Neural cell (in vitro differentiated cells): Measurements from ENCODE around the gene RING1. TPM values are rescaled to one million over a fixed set of nuclear protein-coding genes. Genes with fewer than 3 reads are reported as not detected.

Experiments
- H2AFZ ChIP-seq: fragments of 200-600, 300-800 bp; sonication (generic), shearing (Covaris generic); 2 replicates; pipeline ENCODE4 v1.6.0; 2014; ENCODE audit warnings: low read depth, mild to moderate bottlenecking, antibody characterized with exemption, low read length, moderate library complexity
- H3F3A ChIP-seq: fragments of 200-600 bp; shearing (Covaris generic); 2 replicates; pipeline ENCODE4 v1.6.1; 2016; ENCODE audit warnings: mild to moderate bottlenecking, moderate library complexity, mixed read lengths, antibody characterized with exemption, low read length; ENCODE audit not compliant: insufficient read depth, poor library complexity, severe bottlenecking
- H3K27ac ChIP-seq: fragments of 200-600, 300-800 bp; sonication (generic), shearing (Covaris generic); 2 replicates; pipeline ENCODE4 v1.5.1; 2014; ENCODE audit warnings: mild to moderate bottlenecking, low read length, moderate library complexity
- H3K27me3 ChIP-seq: fragments of 300-800, 200-600 bp; sonication (generic), shearing (Covaris generic); 2 replicates; pipeline ENCODE4 v1.6.0; 2014; ENCODE audit warnings: mild to moderate bottlenecking, low read depth, low read length, moderate library complexity; ENCODE audit not compliant: insufficient read depth
- H3K36me3 ChIP-seq: fragments of 300-800, 200-600 bp; sonication (generic), shearing (Covaris generic); 2 replicates; pipeline ENCODE4 v1.5.1; 2014; ENCODE audit warnings: mild to moderate bottlenecking, antibody characterized with exemption, low read length, moderate library complexity; ENCODE audit not compliant: insufficient read depth
- H3K4me2 ChIP-seq: fragments of 300-800, 200-600 bp; sonication (generic), shearing (Covaris generic); 2 replicates; pipeline ENCODE4 v1.6.0; 2014; ENCODE audit warnings: mild to moderate bottlenecking, low read length
- H3K4me3 ChIP-seq: fragments of 300-800, 200-600 bp; sonication (generic), shearing (Covaris generic); 2 replicates; pipeline ENCODE4 v1.5.1; 2014; ENCODE audit warnings: mild to moderate bottlenecking, low read length, moderate library complexity
- H3K79me2 ChIP-seq: fragments of 200-600 bp; shearing (Covaris generic); replicated peaks from 2 replicates; pipeline ENCODE4 v1.6.0; 2014; ENCODE audit warnings: mild to moderate bottlenecking, low read length, moderate library complexity; ENCODE audit not compliant: insufficient read depth
- H3K9ac ChIP-seq: fragments of 300-800, 200-600 bp; sonication (generic), shearing (Covaris generic); 2 replicates; pipeline ENCODE4 v1.6.1; 2016; ENCODE audit warnings: mild to moderate bottlenecking, low read length, mixed read lengths
- H3K9me2 ChIP-seq: fragments of 200-600 bp; shearing (Covaris generic); 2 replicates; pipeline ENCODE4 v1.6.1; 2016; ENCODE audit warnings: mild to moderate bottlenecking, low read length, mixed read lengths; ENCODE audit not compliant: insufficient read depth
- H3K9me3 ChIP-seq: fragments of 200-600, 300-800 bp; sonication (generic), shearing (Covaris generic); 2 replicates; pipeline ENCODE4 v1.6.1; 2016; ENCODE audit warnings: mild to moderate bottlenecking, mixed run types, low read length, moderate library complexity, mixed read lengths
- H4K20me1 ChIP-seq: fragments of 200-600 bp; shearing (Covaris generic); 2 replicates; pipeline ENCODE4 v1.6.1; 2016; ENCODE audit warnings: mild to moderate bottlenecking, mixed run types; ENCODE audit not compliant: insufficient read depth
- CTCF ChIP-seq: fragments of 450-650 bp; IDR thresholded peaks from 2 replicates; pipeline ENCODE4 v1.5.1; 2014; ENCODE audit warnings: antibody characterized with exemption, mild to moderate bottlenecking, moderate library complexity; ENCODE audit not compliant: poor library complexity, severe bottlenecking
- EP300 ChIP-seq: fragments of 450-650 bp; conservative IDR thresholded peaks from 2 replicates; pipeline ENCODE4 v1.6.1; 2014; ENCODE audit warnings: antibody characterized with exemption, mild to moderate bottlenecking, moderate library complexity; ENCODE audit not compliant: poor library complexity, severe bottlenecking
- EZH2 ChIP-seq: fragments of 200-600, 300-800 bp; shearing (Covaris generic), sonication (generic); IDR thresholded peaks from 2 replicates; pipeline ENCODE4 v1.6.1; 2014; ENCODE audit warnings: antibody characterized with exemption, low read length, borderline replicate concordance, mild to moderate bottlenecking; ENCODE audit not compliant: insufficient read depth, poor library complexity, severe bottlenecking
- POLR2AphosphoS5 ChIP-seq: IDR thresholded peaks from 2 replicates; pipeline ENCODE4 v1.6.1; 2012
- RAD21 ChIP-seq: fragments of 450-650 bp; conservative IDR thresholded peaks from 2 replicates; pipeline ENCODE4 v1.6.1; 2014; ENCODE audit warnings: antibody characterized with exemption, mild to moderate bottlenecking, moderate library complexity
- TAF1 ChIP-seq: IDR thresholded peaks from 2 replicates; pipeline ENCODE4 v1.6.1; 2012; ENCODE audit warnings: low read depth
- polyA plus RNA-seq: library from polyadenylated mRNA; depleted of rRNA; stranded (reverse); fragments of >200 nt; gene quantifications from 2 replicates; pipeline ENCODE4 v1.2.3, GENCODE V29; 2014
- TF ChIP-seq, protein P1 (sequence below): IDR thresholded peaks from 2 replicates; pipeline ENCODE4 v1.6.1; 2012; ENCODE audit warnings: borderline replicate concordance

Gene RING1
- polyA plus RNA-seq, 1 donor from 2014 or later: 107 TPM

DNA sequence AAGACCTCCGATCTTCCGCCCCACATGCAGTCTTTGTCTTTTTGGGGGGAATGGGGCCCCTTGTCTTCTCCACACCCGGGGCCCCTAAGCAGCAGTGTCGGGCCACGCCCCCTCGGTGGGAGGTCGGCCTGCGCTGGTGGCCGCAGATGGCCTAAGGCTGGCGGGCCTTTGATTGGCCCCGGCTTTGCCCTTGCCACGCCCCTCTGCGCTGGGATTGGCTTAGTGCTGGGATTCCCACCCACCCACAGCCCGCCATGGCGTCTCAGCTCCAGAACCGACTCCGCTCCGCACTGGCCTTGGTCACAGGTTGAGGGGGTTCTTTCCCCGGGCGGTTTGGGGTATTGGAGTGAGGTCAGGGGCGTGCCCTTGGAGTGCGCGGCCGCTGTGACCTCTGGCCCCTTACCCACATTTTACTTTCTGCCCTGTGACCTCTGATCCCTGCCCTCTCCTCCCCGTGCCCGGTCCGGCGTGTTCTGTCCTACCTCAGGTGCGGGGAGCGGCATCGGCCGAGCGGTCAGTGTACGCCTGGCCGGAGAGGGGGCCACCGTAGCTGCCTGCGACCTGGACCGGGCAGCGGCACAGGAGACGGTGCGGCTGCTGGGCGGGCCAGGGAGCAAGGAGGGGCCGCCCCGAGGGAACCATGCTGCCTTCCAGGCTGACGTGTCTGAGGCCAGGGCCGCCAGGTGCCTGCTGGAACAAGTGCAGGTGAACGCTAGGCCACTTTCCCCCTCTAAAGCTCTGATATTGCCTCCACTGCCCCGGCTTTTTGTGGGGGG is 3.7 kb upstream of the RING1 start, which contains the start of gene HSD17B8:
TSS of gene HSD17B8 (plus strand) at position 241 of the 776 bp plus-strand sequence. CDS start at position 255, 14 bp downstream.
- H3K27ac ChIP-seq: peak within 1 kb of the TSS; percentile 71
- H3K9me2 ChIP-seq: no peaks in the 10 kb centered on the region
- peak; percentile 56 for TF ChIP-seq TAF1
- no peak for TF ChIP-seq RAD21
- TF ChIP-seq EP300: no peak
- TF ChIP-seq EZH2: no peak
- TF ChIP-seq, protein P1, sequence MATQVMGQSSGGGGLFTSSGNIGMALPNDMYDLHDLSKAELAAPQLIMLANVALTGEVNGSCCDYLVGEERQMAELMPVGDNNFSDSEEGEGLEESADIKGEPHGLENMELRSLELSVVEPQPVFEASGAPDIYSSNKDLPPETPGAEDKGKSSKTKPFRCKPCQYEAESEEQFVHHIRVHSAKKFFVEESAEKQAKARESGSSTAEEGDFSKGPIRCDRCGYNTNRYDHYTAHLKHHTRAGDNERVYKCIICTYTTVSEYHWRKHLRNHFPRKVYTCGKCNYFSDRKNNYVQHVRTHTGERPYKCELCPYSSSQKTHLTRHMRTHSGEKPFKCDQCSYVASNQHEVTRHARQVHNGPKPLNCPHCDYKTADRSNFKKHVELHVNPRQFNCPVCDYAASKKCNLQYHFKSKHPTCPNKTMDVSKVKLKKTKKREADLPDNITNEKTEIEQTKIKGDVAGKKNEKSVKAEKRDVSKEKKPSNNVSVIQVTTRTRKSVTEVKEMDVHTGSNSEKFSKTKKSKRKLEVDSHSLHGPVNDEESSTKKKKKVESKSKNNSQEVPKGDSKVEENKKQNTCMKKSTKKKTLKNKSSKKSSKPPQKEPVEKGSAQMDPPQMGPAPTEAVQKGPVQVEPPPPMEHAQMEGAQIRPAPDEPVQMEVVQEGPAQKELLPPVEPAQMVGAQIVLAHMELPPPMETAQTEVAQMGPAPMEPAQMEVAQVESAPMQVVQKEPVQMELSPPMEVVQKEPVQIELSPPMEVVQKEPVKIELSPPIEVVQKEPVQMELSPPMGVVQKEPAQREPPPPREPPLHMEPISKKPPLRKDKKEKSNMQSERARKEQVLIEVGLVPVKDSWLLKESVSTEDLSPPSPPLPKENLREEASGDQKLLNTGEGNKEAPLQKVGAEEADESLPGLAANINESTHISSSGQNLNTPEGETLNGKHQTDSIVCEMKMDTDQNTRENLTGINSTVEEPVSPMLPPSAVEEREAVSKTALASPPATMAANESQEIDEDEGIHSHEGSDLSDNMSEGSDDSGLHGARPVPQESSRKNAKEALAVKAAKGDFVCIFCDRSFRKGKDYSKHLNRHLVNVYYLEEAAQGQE: peak; percentile 64
- peak; percentile 72 for TF ChIP-seq POLR2AphosphoS5
- H3F3A ChIP-seq: no peaks in the 10 kb centered on the region
- no peaks in the 10 kb centered on the region for H3K9me3 ChIP-seq
- H3K9ac ChIP-seq: peak within 1 kb of the TSS; percentile 78
- H4K20me1 ChIP-seq: no peaks in the 10 kb centered on the region
- H3K4me2 ChIP-seq: peak within 1 kb of the TSS; percentile 98
- no peaks in the 10 kb centered on the region for H3K27me3 ChIP-seq
- H3K4me3 ChIP-seq: peak within 1 kb of the TSS; percentile 81
- peak within 1 kb of the TSS; percentile 73 for H2AFZ ChIP-seq
- H3K36me3 ChIP-seq: peaks cover 6% of the 10 kb centered on the region
- H3K79me2 ChIP-seq: peaks cover 43% of the 10 kb centered on the region

DNA sequence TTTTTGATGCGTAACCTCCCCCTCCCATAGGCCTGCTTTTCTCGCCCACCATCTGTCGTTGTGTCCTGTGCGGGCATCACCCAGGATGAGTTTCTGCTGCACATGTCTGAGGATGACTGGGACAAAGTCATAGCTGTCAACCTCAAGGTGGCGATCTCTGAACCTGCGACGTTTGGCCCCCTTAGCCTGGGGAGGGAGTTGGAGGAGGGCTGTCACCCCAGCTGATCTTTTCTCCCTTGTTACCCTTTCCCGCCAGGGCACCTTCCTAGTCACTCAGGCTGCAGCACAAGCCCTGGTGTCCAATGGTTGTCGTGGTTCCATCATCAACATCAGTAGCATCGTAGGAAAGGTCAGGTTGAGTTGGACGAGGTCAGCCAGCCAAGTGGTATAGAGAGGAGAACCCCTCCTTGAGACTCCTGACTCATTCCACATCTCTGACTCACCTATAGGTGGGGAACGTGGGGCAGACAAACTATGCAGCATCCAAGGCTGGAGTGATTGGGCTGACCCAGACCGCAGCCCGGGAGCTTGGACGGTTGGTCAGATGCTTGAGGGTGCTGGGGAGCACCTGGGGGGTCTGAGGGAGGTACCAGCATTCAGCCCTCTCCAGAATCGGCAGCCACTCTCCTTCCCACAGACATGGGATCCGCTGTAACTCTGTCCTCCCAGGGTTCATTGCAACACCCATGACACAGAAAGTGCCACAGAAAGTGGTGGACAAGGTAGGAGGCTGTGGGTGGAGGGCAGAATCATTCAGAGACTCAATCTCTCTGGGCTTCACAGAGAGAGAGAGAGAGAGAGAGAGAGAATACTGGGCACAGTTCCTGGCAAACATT is 2.9 kb upstream of the RING1 start:
- Histone ChIP-seq H3K9me2 (no peaks in the 10 kb centered on the region), H2AFZ (no peak overlapping the region), H3K27ac (peak overlapping the region; percentile 71), H3K27me3 (no peaks in the 10 kb centered on the region), H3F3A (no peaks in the 10 kb centered on the region), H3K9ac (peak overlapping the region; percentile 78), H3K4me2 (peak overlapping the region; percentile 98), H3K4me3 (peak overlapping the region; percentile 81), H3K9me3 (no peaks in the 10 kb centered on the region), H3K79me2 (peaks cover 46% of the 10 kb centered on the region), H3K36me3 (peaks cover 12% of the 10 kb centered on the region), H4K20me1 (no peaks in the 10 kb centered on the region)
- TF ChIP-seq, protein P1: no peak
- TF ChIP-seq CTCF: peak; percentile 53
